ENCODE data around the gene TMEM273. TPM values are rescaled to one million over a fixed set of nuclear protein-coding genes. Genes with fewer than 3 reads are reported as not detected.
"Not testable (repeated sequence)": the region's sequence is repeated elsewhere in the genome, so short reads cannot be mapped to it uniquely, and the experiment has no call there.

TMEM273 gene
- polyA plus RNA-seq, 6 donors from 2014 or later: 1.2 to 7.1 (median 2.6) TPM

- ATAC-seq (ENCODE audit: low read depth in 2 of 2) (no peak), DNase-seq (no peak)
- Mint-ChIP-seq H3K9me3 (no peaks in the 10 kb centered on the region), H3K27ac (no peak overlapping the region), H3K27me3 (peaks cover 2 to 18% (median 14%) of the 10 kb centered on the region in 3 donors), H3K4me1 (peaks cover 5 to 13% (median 9%) of the 10 kb centered on the region in 3 donors), H3K36me3 (no peaks in the 10 kb centered on the region), H3K4me3 (no peak overlapping the region)
Measured at GRCh38 chr10:49197171-49197570, 9.0 kb upstream of the TMEM273 start.

DNA sequence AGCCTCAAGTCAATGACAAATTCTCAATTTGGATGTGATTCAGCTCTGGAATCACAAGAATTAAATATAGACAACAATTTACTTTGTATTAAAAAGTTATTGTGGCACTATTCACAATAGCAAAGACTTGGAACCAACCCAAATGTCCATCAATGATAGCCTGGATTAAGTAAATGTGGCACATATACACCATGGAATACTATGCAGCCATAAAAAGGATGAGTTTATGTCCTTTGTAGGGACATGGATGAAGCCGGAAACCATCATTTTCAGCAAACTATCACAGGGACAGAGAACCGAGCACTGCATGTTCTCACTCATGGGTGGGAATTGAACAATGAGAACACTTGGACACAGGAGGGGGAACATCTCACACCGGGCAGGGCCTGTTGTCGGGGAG, 7.7 kb upstream of the TMEM273 start:
- not testable (repeated sequence) for DNase-seq; H3K4me3 Mint-ChIP-seq; H3K36me3 Mint-ChIP-seq; H3K9me3 Mint-ChIP-seq; ATAC-seq (ENCODE audit: low read depth in 2 of 2); H3K27ac Mint-ChIP-seq
- Mint-ChIP-seq H3K27me3 (peaks cover 0 to 18% (median 14%) of the 10 kb centered on the region in 3 donors), H3K4me1 (peaks cover 12 to 22% (median 16%) of the 10 kb centered on the region in 3 donors)

DNA sequence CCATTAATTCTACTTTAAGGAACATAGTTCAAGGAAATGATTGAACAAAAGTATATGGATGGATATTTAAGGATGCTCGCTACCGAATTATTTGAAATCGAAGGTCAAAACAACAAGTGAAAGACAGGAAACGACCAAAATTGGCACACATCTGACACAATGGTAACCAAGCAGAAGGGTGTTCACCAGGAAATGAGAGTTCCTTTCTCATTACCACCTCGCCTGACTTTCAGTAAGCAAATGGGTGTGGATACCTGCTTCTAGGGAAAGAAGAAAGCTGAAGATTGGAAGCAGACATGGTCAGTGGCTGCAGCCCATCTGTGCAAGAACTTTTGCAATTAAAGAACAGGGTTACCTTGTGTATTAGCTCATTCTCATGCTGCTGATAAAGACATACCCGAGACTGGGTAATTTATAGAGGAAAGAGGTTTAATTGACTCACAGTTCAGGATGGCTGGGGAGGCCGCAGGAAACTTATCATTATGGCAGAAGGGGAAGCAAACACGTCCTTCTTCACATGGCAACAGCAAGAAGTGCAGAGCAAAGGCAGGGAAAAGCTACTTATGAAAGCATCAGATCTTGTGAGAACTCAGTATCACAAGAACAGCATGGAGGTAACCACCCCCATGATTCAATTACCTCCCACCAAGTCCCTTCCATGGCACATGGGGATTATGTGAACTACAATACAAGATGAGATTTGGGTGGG, 6.2 kb upstream of the TMEM273 start:
- Mint-ChIP-seq H3K4me1 (peaks cover 27 to 37% (median 29%) of the 10 kb centered on the region in 3 donors), H3K27me3 (peaks cover 0 to 18% (median 14%) of the 10 kb centered on the region in 3 donors), H3K9me3 (peaks cover 0 to 6% (median 0%) of the 10 kb centered on the region in 7 donors), H3K36me3 (peaks cover 0 to 5% of the 10 kb centered on the region in 2 donors), H3K27ac (peak overlapping the region in 3 of 6 donors; percentile 1 to 75 (median 44)), H3K4me3 (peak overlapping the region in 4 of 8 donors; percentile 5 to 42 (median 18))
- ATAC-seq (ENCODE audit: low read depth in 2 of 2) (no peak), DNase-seq (no peak)

GRCh38 chr10:49191349-49191748, 3.2 kb upstream of the TMEM273 start:
- Mint-ChIP-seq H3K27ac (peak overlapping the region; percentile 67 to 95 (median 91)), H3K27me3 (peaks cover 0 to under 1% (median under 1%) of the 10 kb centered on the region in 3 donors), H3K4me3 (peak overlapping the region in 7 of 8 donors; percentile 9 to 85 (median 78)), H3K4me1 (peaks cover 50 to 64% (median 56%) of the 10 kb centered on the region in 3 donors), H3K9me3 (peaks cover 0 to 6% (median 0%) of the 10 kb centered on the region in 7 donors), H3K36me3 (peaks cover 0 to 5% of the 10 kb centered on the region in 2 donors)
- peak; percentile 22 to 24 for ATAC-seq (ENCODE audit: low read depth in 2 of 2)
- no peak for DNase-seq

GRCh38 chr10:49189422-49189821, 1.2 kb upstream of the TMEM273 start:
- H3K4me3 Mint-ChIP-seq: peak overlapping the region in 7 of 8 donors; percentile 40 to 87 (median 84)
- no peak for ATAC-seq (ENCODE audit: low read depth in 2 of 2)

GRCh38 chr10:49187044-49187484, 1.1 kb downstream of the TMEM273 start:
- Mint-ChIP-seq H3K4me1 (peaks cover 67 to 81% (median 78%) of the 10 kb centered on the region in 3 donors), H3K27ac (peak overlapping the region in 5 of 6 donors; percentile 66 to 94 (median 80)), H3K9me3 (peaks cover 0 to 6% (median 0%) of the 10 kb centered on the region in 7 donors), H3K36me3 (peaks cover 0 to 5% of the 10 kb centered on the region in 2 donors), H3K4me3 (peak overlapping the region; percentile 16 to 82 (median 64)), H3K27me3 (no peaks in the 10 kb centered on the region)
- ATAC-seq (ENCODE audit: low read depth in 2 of 2) (no peak), DNase-seq (no peak)

More at GRCh38 chr10:49189422-49189821, 1.2 kb upstream of the TMEM273 start:
- Mint-ChIP-seq H3K27me3 (no peaks in the 10 kb centered on the region), H3K9me3 (peaks cover 0 to 6% (median 0%) of the 10 kb centered on the region in 7 donors), H3K4me1 (peaks cover 60 to 78% (median 71%) of the 10 kb centered on the region in 3 donors), H3K36me3 (peaks cover 0 to 5% of the 10 kb centered on the region in 2 donors), H3K27ac (peak overlapping the region in 5 of 6 donors; percentile 70 to 95 (median 87))
- no peak for DNase-seq

- ATAC-seq (ENCODE audit: low read depth in 2 of 2) (no peak), DNase-seq (no peak)
- H3K4me3 Mint-ChIP-seq: peak overlapping the region in 4 of 8 donors; percentile 16 to 82 (median 58)
- peaks cover 0 to 5% of the 10 kb centered on the region in 2 donors for H3K36me3 Mint-ChIP-seq
- H3K27me3 Mint-ChIP-seq: no peaks in the 10 kb centered on the region
- peaks cover 69 to 83% (median 78%) of the 10 kb centered on the region in 3 donors for H3K4me1 Mint-ChIP-seq
- peak overlapping the region in 3 of 6 donors; percentile 66 to 94 (median 87) for H3K27ac Mint-ChIP-seq
- H3K9me3 Mint-ChIP-seq: peaks cover 0 to 6% (median 0%) of the 10 kb centered on the region in 7 donors
Measured at GRCh38 chr10:49186613-49187012, 1.6 kb downstream of the TMEM273 start.

- no peak for DNase-seq
- H3K4me3 Mint-ChIP-seq: peak overlapping the region in 1 of 8 donors; percentile 43
- no peaks in the 10 kb centered on the region for H3K27me3 Mint-ChIP-seq
- H3K36me3 Mint-ChIP-seq: no peaks in the 10 kb centered on the region
- ATAC-seq (ENCODE audit: low read depth in 2 of 2): no peak
- H3K27ac Mint-ChIP-seq: peak overlapping the region in 3 of 6 donors; percentile 74 to 79 (median 78)
- peaks cover 59 to 73% (median 70%) of the 10 kb centered on the region in 3 donors for H3K4me1 Mint-ChIP-seq
- no peaks in the 10 kb centered on the region for H3K9me3 Mint-ChIP-seq
Measured at GRCh38 chr10:49185213-49185612, 3.0 kb downstream of the TMEM273 start.

DNA sequence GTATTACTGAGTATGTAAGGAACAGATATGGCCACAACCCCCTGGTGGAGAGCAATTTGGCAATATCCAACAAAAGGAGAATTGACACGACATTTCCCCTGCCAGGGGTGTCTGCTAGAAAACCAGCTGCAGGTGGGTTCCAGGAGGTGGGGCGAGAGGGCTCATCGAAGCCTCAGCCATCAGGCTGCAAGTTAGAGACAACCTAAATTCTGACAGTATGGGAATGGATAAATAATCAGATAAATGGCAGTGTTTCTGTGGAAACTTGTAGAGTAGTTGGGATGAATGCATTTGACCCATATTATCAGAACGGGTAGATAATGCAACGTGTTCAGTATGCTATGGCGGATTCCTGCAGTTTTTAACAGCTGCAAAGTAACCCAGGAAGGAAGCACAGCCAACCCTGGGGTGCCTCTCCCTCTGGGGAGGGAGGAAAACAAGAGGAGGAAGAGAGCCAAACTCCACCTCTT, 3.5 kb downstream of the TMEM273 start:
- H3K27ac Mint-ChIP-seq: peak overlapping the region in 5 of 6 donors; percentile 8 to 91 (median 78)
- DNase-seq (no peak), ATAC-seq (ENCODE audit: low read depth in 2 of 2) (no peak)
- H3K9me3 Mint-ChIP-seq: no peaks in the 10 kb centered on the region
- no peaks in the 10 kb centered on the region for H3K36me3 Mint-ChIP-seq
- H3K4me3 Mint-ChIP-seq: peak overlapping the region in 1 of 8 donors; percentile 6
- no peaks in the 10 kb centered on the region for H3K27me3 Mint-ChIP-seq
- peaks cover 57 to 70% (median 69%) of the 10 kb centered on the region in 3 donors for H3K4me1 Mint-ChIP-seq

DNA sequence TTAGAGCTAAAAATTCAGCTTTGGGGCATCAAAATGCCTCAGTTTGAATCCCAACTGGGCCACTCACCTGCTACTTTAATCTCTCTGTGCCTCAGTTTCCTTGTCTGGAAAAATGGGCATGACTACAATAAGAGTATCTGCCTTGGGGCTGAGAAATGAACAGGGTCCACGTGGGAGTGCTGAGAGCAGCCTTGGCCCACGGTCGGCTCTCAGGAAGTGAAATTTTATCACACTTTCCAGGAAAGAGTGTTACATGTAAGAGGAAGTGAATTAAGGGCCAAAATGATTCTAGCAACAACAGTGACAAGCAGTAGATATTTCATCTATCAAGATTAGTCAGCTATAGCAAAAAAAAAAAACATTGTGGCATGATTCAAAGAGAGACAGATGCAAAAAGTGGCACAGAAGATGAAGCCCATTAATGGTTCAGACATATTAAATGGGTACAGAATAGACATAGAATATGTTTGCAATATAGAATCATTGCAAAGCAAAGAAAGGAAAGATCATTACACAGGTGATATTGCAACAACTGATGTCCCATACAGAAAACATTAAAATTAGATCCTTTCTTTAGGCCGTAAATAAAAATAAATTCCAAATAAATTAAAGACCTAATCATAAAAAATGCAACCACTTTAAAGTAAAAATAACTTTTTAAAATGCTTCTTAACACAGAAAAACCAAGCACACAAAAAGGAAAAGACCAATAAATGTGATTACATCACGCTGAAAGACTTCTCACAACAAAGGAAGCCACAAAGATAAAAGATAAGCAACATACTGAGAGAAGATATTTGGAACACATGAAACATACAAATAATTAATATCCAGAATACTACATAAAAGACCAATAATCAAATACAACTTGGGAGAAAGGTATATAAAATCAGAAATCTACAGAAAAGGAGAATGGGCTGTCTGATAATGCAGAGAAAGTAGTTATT, 4.3 kb downstream of the TMEM273 start:
- Mint-ChIP-seq H3K27ac (peak overlapping the region in 4 of 6 donors; percentile 8 to 86 (median 53)), H3K27me3 (no peaks in the 10 kb centered on the region), H3K4me1 (peaks cover 59 to 70% (median 66%) of the 10 kb centered on the region in 3 donors), H3K36me3 (no peaks in the 10 kb centered on the region), H3K4me3 (no peak overlapping the region), H3K9me3 (no peaks in the 10 kb centered on the region)
- ATAC-seq (ENCODE audit: low read depth in 2 of 2) (peak; percentile 33 to 34), DNase-seq (peak; percentile 15)

DNA sequence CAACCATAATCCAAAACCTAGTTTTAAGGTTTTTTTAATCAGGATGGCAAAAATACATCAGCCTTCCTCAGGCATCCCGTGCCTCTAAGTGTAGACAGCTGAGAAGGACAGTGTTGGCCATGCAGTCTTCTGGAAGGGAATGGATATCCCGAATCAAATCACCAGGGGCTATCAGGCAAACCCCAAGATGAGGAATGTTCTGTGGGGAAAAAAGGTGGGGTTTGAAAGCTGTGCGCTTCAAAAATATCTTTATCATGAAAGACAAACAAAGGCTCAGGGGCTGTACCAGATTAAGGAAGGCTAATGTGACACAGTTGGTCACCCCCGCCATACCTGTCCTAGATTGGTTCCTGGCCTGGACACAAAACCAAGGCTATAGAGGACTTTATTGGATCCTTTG, 5.4 kb downstream of the TMEM273 start:
- H3K27ac Mint-ChIP-seq: peak overlapping the region in 2 of 6 donors; percentile 9 to 30
- H3K4me3 Mint-ChIP-seq: no peak overlapping the region

GRCh38 chr10:49180444-49180860, 7.7 kb downstream of the TMEM273 start:
- H3K4me3 Mint-ChIP-seq: peak overlapping the region in 1 of 8 donors; percentile 17
- peaks cover 54 to 68% (median 60%) of the 10 kb centered on the region in 3 donors for H3K4me1 Mint-ChIP-seq
- no peaks in the 10 kb centered on the region for H3K36me3 Mint-ChIP-seq
- no peaks in the 10 kb centered on the region for H3K9me3 Mint-ChIP-seq
- no peaks in the 10 kb centered on the region for H3K27me3 Mint-ChIP-seq
- peak overlapping the region in 2 of 6 donors; percentile 16 to 46 for H3K27ac Mint-ChIP-seq
- ATAC-seq (ENCODE audit: low read depth in 2 of 2) (peak in 1 of 2 donors; percentile 47), DNase-seq (no peak)

More for the DNA sequence above, 5.4 kb downstream of the TMEM273 start:
- Mint-ChIP-seq H3K36me3 (no peaks in the 10 kb centered on the region), H3K4me1 (peaks cover 61 to 70% (median 66%) of the 10 kb centered on the region in 3 donors), H3K27me3 (no peaks in the 10 kb centered on the region), H3K9me3 (no peaks in the 10 kb centered on the region)
- DNase-seq (no peak), ATAC-seq (ENCODE audit: low read depth in 2 of 2) (no peak)
